ENCODE data around the gene CCDC167.

Gene CCDC167

GRCh38 chr6:37530297-37530696 lies 30.6 kb upstream of the CCDC167 start:
- DNase-seq (ENCODE audit: low read depth in 2 of 2): no peak

DNA sequence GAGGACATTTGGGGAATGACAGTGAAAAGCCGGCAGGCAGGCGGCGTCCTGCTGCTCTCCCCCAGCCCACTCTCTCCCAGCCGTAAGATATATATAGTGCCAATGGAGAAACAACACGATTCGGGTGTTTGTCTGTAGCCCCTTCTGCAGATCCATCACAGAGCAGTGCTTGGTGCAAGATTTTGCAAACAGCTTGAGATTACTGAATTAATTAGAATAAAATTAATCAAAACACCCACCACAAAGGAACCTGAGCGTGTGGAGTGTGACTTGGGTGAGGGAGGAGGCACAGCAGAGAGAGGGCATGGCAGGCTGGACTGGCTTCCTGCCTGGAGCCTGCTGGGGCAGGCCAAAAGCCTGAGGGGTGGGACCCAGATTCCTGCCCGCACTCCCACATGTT lies 28.8 kb upstream of the CCDC167 start:
- DNase-seq (ENCODE audit: low read depth in 2 of 2): no peak

- DNase-seq (ENCODE audit: low read depth in 2 of 2): no peak
Measured at GRCh38 chr6:37525460-37526357, 26.0 kb upstream of the CCDC167 start.

DNA sequence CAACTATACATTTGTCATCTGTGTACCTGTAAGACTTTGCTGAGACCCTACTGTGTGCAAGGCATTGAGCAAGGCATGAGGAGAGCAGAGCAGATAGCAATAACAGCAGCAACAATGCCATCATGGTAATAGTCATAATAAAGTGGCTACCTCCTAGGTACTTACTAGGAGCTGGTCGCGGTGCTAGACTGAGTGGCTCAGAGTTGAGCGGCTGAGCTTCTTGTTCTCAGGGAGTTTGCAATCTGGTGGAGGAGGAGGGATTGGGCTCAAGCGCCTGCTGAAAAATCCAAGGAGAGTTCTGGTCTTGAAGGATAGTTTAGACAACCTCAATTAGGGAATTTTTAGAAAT lies 25.3 kb upstream of the CCDC167 start:
- no peak for DNase-seq (ENCODE audit: low read depth in 2 of 2)

DNA sequence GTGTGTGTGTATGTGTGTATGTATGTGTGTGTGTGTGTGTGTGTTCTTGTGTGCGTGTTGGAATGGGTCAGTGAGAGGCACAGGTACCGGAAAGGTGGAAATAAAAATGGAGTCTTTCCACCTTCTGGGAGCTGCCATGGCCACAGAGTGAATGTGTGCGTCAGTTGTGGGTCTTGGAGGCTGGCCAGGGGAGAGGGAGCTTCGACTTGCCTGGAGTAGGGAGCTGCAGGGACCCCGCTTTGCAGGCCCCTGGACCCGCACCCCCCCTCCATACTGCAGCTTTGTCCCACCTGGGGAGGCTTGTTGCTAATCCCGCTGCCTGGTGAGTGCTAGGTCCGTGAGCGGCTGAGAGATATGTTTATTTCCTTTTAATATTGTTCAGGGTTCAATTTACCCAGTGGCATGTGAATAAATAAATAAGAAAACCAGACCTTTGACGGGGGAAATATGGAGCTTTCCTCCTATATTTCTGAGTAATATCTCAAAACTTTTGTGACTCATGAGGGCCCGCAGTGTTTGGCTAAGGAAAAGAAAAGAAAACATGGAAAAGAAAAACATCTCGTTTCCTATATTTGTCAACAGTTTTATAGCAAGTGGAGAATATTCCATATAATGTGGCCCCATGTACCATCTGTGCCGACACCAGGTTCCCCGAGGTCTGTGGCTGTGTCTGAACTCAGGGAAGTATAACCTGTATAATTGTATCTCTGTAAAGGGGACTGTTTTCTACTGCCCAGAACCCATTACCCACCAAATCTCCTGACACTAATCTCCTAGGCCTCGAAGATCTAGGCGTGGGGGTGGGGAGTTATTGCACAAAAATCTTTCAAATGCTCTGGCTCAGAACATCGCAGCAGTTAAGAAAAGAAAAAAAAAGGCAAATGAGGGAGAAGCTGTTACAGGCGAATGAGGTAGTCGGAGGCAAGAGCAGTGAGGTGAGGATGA lies 24.6 kb upstream of the CCDC167 start:
- no peak for DNase-seq (ENCODE audit: low read depth in 2 of 2)

GRCh38 chr6:37523412-37523811 lies 23.7 kb upstream of the CCDC167 start:
- DNase-seq (ENCODE audit: low read depth in 2 of 2): no peak

DNA sequence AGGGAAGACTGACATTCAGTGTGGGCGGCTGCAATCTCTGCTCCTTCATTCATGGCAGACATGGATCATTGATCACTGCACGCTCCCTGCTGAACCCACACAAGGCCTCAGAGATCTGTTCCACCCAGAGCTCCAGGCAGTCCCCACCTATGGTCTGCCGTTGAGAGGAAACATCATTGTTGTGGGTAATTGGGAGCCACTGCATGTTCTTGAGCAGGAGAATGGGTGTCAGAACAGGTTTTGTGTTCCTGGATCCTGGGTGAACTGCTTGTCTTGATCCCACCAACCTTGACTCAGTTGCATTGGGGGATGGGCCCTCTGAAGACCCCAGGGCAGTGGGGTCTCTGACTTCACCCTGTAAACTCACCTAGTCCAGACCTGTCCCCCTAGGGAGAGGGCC lies 23.1 kb upstream of the CCDC167 start:
- no peak for DNase-seq (ENCODE audit: low read depth in 2 of 2)

- no peak for DNase-seq (ENCODE audit: low read depth in 2 of 2)
Measured at GRCh38 chr6:37521674-37522073, 22.0 kb upstream of the CCDC167 start.

GRCh38 chr6:37520926-37521325 lies 21.2 kb upstream of the CCDC167 start:
- DNase-seq (ENCODE audit: low read depth in 2 of 2): no peak

DNA sequence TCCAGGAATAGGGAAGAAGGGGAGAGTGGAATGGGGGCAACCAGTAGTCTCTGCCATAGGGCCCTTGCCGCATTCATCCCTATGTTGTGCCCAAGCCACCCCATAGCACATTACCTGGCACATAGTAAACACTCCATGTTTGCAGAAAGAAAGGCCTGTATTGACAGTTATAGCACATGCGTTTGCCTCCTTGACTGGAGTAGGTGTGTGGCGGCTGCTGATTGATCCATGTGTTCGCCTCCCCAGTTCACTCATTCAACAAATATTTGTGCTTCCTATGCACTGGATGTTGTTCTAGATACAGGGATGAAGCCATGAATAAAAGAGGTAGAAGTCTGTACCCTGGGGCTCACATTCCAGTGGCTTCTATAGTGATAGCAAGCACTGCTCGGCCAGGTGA lies 19.8 kb upstream of the CCDC167 start:
- no peak for DNase-seq (ENCODE audit: low read depth in 2 of 2)

- no peak for DNase-seq (ENCODE audit: low read depth in 2 of 2)
Measured at GRCh38 chr6:37518116-37518515, 18.4 kb upstream of the CCDC167 start.

- peak; percentile 63 to 64 for DNase-seq (ENCODE audit: low read depth in 2 of 2)
Measured at GRCh38 chr6:37517411-37517812, 17.7 kb upstream of the CCDC167 start.

GRCh38 chr6:37516920-37517405 lies 17.3 kb upstream of the CCDC167 start:
- no peak for DNase-seq (ENCODE audit: low read depth in 2 of 2)

DNA sequence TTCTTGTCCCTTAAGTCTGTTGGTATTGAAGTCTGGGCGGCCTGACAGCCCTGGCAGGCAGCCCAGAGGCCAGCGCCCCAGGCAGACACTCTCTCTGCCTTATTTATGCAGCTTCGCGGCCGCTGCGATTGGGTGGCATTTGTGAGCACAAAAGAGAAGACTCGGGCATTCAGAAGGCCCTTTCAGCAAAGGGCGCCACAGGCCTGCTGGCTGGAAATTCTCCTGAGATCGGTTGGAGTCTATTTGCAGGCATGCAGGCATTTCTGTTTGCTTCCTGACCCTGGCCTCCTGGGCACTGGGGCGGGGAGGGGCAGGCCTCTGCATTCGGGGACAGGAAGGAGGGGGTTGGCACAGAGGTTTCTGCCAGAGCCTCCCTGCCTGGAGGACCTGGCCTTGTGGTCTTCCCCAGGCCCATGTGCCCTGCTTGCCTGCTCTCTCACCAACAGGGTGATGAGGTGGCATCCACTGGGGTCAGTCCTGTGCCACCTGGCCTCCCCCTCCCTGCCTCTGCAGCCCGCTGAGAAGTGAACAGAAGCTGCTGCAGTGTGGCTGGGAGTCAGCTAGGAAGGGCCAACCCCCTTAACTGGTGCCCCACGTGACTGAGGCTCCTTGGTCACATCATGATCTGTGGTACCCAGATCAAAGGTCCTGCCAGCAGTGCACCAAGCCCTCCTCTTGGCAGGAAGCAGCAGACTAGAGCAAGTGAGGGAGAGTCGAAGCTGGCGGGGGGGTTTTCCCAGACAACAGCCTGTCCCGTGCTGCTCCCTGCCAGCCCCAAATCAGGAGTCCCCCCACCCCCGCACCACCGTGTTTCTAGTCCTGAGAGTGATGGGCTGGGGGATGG lies 16.6 kb upstream of the CCDC167 start:
- peak; percentile 80 to 83 for DNase-seq (ENCODE audit: low read depth in 2 of 2)

GRCh38 chr6:37515712-37516075 lies 16.0 kb upstream of the CCDC167 start:
- DNase-seq (ENCODE audit: low read depth in 2 of 2): no peak

DNA sequence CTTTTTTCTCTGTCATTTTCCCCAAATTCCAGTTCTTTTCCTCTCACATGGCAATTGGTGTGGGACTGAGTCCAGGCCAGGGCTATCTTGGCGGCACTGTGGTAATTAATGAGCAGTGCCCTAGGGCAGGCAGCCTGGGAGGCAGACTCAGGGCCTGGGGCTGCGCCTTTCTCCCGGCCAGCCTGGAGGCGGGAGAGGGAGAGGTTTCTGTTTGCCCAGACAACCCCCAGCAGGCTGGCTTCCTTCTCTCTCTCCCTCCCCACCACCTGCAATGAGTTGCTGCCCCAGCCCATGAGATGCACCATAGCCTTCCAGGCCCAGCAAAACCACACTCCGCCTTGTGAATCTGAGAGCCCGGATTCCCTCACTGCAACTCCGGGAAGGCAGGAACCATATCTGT lies 15.1 kb upstream of the CCDC167 start:
- DNase-seq (ENCODE audit: low read depth in 2 of 2): no peak

DNA sequence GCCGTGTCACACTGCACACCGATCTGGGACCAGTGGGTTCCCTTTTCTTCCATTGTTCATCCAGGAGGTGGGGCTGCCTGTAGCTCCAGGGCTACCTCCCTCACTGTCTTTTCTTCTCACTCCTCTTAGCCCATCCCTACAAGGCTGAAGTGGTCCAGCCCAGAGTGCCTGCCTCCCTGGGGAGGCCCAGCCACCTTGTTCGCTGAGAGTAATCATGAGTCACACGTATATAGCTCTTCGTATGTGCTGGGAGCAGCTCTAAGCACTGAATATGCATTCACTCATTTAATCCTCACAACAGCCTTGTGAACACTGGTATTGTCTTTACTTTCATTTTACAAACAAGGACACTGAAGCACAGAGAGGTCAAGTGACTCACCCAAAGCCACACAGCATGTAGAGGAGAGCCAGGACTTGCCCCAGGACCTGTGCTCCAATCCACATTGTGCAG lies 14.7 kb upstream of the CCDC167 start:
- peak in 1 of 2 donors; percentile 45 for DNase-seq (ENCODE audit: low read depth in 2 of 2)

- no peak for DNase-seq (ENCODE audit: low read depth in 2 of 2)
Measured at GRCh38 chr6:37513576-37513975, 13.9 kb upstream of the CCDC167 start.

DNA sequence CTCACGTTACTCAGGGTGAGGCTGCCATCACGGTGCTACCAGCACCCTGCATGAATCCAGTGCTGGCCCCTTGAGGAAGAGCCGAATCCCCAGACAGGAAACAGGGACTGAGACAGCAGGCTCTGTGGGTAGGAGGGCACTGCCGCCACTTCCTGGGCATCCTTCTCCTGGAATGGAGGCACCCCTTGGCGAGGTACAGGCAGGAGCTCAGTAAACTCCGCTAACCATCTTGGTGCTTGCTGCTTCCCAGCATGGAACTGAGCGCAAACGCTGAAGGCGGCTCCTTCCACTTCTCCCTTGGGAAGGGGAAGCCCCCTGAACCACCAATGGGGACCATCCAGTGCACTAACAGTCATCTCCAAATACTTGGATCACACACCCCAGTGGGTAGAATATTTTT lies 13.5 kb upstream of the CCDC167 start:
- no peak for DNase-seq (ENCODE audit: low read depth in 2 of 2)

DNA sequence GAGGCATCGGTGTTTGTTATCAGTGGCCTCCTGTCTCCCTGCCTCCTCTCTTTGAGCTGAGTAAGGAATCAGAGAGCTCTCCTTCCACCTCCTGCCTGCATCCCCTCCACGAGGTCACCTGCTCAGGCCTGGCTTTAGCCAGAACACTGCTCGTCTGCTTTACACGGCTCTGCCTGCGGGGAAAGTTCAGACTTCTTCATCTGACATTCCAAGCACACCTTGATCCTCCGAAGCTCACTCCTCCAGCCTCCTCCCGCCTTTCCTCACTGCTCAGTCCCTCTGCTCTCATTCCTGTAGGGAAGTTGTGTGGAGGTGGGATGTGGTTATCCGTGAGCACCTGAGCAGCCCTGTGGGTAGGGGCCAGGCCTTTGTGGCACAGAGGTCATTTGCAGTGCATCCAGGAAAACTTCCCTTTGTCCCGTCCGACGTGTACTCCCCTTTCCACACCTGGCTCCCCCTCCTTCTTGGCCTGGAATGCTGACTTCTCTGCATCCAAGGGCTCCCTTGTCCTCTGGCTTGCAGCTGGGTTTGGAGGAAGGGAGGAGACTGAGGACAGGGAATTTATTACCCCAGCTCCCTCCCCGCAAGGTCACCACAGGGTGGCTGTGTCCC lies 12.8 kb upstream of the CCDC167 start:
- no peak for DNase-seq (ENCODE audit: low read depth in 2 of 2)

DNA sequence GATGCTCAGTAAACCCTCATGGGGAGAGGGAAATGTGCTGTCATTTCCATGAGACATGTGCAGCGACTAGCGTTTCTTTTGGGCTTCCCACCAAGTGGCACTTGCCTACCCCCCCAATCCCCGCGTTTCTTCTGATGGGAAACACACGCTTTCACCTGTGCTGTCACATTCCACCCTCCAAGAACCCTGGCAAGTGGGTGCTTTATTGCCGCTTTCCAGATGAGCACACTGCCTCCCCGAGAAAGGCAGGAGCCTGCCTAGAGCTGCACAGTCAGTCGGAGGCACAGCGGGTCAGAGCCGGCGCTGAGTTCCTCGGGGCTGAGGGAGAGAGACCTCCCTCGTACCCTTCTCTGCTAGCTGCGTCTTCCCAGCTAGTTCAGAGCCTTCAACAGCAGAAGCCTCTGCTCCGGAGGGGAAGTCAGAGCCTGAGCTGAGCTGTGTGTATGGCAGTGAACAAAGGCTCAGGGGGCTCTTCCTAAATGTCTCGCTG lies 12.3 kb upstream of the CCDC167 start:
- DNase-seq (ENCODE audit: low read depth in 2 of 2): no peak
